ENCODE results near the gene MYO18B.

DNA sequence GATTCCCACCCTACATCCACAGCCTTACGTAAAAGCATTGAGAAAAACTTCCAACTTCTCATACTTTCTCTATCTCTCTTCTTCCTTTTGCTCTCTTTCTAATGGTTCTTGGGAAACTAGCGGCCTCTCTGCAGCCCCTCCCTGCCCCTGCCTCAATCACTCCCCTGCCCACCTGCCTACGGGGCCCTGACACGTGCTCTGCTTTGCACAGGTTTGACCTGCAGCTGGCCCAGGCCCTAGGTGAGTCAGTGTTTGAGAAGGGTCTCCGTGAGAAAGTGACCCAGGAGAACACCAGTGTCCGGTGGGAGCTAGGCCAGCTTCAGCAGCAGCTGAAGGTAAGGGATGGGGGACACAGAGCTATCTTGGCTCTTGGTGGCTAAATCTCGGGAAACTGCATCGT, 160.4 kb downstream of the MYO18B start:
- TF ChIP-seq, protein P1, sequence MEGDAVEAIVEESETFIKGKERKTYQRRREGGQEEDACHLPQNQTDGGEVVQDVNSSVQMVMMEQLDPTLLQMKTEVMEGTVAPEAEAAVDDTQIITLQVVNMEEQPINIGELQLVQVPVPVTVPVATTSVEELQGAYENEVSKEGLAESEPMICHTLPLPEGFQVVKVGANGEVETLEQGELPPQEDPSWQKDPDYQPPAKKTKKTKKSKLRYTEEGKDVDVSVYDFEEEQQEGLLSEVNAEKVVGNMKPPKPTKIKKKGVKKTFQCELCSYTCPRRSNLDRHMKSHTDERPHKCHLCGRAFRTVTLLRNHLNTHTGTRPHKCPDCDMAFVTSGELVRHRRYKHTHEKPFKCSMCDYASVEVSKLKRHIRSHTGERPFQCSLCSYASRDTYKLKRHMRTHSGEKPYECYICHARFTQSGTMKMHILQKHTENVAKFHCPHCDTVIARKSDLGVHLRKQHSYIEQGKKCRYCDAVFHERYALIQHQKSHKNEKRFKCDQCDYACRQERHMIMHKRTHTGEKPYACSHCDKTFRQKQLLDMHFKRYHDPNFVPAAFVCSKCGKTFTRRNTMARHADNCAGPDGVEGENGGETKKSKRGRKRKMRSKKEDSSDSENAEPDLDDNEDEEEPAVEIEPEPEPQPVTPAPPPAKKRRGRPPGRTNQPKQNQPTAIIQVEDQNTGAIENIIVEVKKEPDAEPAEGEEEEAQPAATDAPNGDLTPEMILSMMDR (IDR thresholded peaks at IDR 0.05): no peak
- TF ChIP-seq POLR2A (IDR thresholded peaks at IDR 0.05): no peak

All from right lobe of liver (tissue), 4 donors.